GM19043 (cell line): ENCODE results near the gene ZNF827.

Source experiments
- ATAC-seq: cut with Tn5 transposase; IDR thresholded peaks from one replicate; pipeline ENCODE4 v1.9.1; 2021; ENCODE audit warnings: low read depth; ENCODE audit not compliant: unreplicated experiment

Gene ZNF827

GRCh38 chr4:145895056-145895455 is 43.6 kb downstream of the ZNF827 start:
- ATAC-seq, result no peak

DNA sequence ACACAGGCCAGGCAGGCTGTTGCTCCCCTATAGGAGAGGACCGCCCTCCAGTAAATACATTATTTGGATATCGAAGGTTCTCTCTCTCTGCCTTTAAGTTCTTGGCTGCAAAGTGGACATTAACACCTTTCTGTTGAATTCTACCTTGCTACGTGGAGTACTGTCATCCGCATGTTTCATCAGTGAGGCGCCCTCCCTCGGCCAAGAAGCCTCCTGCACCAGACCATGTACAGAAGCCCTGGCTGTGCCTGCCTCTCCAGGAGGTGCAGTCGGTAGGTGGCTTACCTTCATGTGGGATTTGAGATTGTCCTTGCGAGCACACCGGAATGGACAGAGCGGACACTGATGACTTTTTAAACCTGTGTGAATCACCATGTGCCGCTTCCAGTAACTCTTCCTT is 46.7 kb downstream of the ZNF827 start:
- ATAC-seq, result no peak

DNA sequence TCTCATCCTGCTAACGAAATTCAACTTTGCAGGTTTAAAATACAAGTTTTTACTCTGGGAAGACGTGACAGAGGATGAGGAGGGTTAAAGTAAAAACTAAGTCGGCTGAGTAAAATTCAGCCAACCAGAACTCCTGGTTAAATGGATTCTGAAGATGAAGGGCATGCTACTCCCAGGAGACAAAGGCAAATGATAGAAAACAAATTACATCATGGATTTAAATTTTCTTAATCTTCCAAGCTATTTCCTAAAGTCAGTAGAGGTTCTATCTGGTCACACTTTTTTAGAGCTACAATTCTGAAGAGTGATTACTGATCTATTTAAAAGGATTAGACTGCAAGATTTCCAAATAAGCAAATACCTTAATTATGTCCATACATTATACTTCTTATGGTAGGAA is 47.9 kb downstream of the ZNF827 start:
- no peak for ATAC-seq

GRCh38 chr4:145888393-145888792 is 50.2 kb downstream of the ZNF827 start:
- no peak for ATAC-seq

GRCh38 chr4:145887241-145887991 is 51.2 kb downstream of the ZNF827 start:
- no peak for ATAC-seq

GRCh38 chr4:145886871-145887240 is 51.8 kb downstream of the ZNF827 start:
- no peak for ATAC-seq

GRCh38 chr4:145885666-145886065 is 53.0 kb downstream of the ZNF827 start:
- no peak for ATAC-seq

DNA sequence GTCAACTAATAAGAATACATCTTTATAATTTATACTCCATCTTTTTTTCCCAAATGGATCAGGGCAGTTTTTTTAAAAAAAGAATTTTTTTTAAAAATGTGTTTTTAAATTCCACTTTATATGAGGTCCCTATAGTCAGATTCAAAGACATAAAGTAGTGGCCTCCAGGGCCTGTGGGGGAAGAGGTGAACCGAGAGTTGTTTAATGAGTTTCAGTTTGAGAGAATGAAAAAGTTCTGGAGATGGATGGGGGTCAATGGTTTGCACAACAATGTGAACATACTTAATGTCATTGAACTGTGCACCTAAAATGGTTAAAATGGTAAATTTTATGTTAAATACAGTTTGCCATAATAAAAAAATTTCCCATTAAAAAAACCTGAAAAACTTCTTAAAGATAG is 53.8 kb downstream of the ZNF827 start:
- no peak for ATAC-seq

DNA sequence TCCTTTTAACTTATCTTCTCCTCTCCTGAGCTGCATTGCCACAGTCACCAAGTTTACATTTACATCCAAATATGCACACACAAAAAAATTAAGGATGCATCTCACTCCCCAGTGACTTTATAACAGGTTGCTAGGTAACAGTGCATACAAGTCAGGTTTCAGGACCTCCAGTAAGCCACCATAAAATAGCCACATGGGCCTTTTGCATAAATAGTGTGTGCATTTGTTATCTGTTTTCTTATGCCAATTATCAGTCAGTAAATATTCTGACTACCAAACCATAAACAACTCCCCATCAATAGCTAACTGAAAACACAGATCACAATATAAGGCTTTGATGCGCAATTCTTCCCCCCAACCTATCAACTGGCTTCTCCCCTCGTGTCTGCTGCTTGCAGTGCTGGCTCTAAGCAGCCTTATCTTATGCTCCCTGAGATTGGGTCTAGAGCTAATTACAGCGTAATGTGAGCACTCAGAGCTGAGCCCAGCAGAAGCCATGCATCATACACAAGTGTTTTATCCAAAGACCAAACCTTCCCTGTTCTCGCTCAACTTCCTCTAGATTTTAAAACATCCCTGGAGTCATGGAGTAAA is 55.4 kb downstream of the ZNF827 start:
- ATAC-seq, result no peak

DNA sequence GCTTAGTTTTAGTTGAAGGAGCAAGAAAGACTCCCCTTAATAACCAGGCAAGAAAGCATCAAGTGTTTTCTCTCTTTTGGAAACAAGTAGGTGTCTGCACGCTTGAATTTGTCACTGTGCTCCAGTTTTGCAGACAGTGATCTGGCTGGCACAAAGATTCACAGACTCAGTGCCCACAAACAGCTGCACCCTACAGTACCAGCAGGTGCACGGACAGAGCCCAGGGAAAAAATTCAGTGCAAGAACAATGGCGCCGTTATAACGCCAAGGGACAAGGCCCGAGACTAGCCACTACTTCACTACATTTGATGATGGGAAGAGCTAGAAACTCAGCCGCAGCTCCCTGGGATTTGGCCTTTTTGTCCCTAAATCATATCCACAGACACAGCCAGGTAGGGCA is 56.0 kb downstream of the ZNF827 start:
- no peak for ATAC-seq

GRCh38 chr4:145881989-145882388 is 56.6 kb downstream of the ZNF827 start:
- ATAC-seq, result no peak

- peak; percentile 42 for ATAC-seq
Measured at GRCh38 chr4:145881576-145881975, 57.0 kb downstream of the ZNF827 start.

DNA sequence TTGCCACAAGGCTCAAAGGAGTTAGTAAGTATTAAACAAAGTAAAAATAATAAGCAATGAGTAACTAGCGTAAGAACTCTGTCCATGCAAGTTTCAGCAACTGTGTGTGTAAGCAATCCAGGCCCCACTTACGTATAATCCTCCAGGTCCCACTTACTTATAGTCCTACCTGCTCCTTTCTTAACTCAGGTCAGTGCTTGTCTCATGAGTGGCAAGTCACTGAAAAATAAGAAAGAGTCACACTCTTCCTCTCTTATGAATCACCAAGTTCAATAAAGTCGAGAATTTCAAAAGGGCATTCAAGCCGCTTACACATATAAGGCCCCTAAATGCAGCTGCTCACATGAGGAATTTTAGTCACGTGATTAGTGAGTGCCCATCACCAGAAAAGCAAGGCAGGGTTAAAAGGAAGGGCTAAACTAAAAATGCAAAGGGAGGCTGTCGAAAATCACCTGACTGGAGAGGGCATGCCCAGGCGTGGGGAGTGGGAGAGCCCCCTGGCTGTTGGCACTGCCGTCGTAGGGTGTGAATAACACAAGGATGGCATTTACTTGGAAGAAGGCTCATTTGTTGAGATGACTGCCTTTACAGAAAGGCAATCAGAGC is 58.2 kb downstream of the ZNF827 start:
- ATAC-seq, result no peak

GRCh38 chr4:145879598-145879997 is 59.0 kb downstream of the ZNF827 start:
- ATAC-seq, result no peak

DNA sequence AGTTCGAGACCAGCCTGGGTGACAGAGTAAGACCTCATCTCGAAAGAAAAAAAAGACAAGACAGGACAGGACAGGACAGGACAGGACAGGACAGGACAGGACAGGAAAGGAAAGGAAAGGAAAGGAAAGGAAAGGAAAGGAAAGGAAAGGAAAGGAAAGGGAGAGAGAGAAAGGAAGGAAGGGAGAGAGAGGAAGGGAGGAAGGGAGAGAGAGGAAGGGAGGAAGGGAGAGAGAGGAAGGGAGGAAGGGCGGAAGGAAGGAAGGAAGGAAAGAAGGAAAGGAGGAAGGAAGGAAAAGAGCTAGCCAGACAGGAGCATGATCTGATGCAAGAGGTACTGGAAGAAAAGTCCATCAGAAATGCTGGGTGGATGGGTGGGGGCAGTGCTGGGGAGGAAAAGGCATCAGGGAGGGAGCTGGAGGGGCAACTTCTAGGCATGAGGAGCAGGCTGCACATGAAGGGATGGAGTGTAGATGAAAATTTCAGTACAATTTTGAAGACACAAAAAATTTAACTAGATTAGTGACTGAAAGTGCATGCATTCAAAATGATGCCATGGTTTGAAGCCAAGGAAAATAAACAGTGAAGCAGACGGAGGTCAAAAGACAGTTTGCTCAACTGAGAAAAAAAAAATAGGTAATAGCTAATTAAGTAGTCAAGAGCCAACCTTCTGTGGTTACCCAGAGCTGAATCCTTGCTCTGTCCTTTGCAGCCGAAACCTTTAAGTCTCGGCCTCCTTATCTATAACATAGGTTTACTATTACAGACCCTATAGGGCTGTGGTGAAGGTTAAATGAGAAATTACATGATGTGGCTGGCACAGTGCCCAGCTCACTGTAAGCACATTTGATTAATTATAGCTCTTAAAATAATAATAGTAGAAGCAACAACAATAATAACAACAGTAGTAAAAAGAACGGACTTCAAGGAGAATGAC is 59.9 kb downstream of the ZNF827 start:
- no peak for ATAC-seq

GRCh38 chr4:145876531-145877180 is 62.0 kb downstream of the ZNF827 start:
- no peak for ATAC-seq

DNA sequence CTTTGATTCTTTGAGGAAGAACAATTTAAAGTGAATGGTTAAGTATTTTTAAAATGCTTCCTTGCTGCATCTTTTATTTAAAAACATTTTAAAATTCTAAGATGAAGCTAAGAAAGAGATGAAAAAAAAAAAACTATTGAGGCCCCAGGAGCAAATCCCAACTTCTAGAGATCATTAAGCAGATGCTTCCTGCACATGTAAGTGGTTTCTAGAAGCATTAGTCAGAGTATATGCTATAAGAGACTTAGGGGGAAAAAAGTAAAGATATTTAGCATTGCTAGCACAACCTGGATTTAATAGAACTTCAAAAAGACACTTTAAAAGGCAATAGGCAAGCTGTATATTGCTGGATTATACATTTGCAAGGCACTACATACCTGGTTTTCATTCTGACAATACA is 64.7 kb downstream of the ZNF827 start:
- no peak for ATAC-seq

GRCh38 chr4:145871209-145871608 is 67.4 kb downstream of the ZNF827 start:
- no peak for ATAC-seq

- ATAC-seq, result no peak
Measured at GRCh38 chr4:145870155-145871020, 68.2 kb downstream of the ZNF827 start.
